CD4-positive, alpha-beta T cell treated with Interleukin-2 at 100 ng/mL for 4 hours (primary cell): ENCODE results near the gene SPAG17.

Experiments used
- DNase-seq: peaks from one replicate; pipeline ENCODE4 v3.0.0-alpha.2; 2020; ENCODE audit warnings: low spot score

The SPAG17 gene

DNA sequence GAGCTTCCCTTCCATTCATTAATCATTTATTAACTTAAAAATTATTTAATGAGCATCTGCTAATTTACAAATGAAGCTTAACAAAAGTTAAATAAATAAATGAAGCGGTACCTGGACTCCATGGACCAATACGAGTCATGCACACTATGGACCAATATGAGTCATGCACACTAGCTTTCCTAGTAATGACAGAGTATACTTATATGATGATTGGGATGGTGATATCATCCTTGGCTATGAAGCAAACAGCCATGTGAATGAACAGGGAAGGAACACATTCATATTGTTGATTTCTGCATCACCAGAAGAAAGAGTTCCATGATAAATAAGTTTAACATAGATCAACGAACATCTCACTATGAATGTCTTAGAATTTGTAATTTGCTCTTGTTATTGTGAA lies 109.9 kb downstream of the SPAG17 start:
- DNase-seq: no peak

DNA sequence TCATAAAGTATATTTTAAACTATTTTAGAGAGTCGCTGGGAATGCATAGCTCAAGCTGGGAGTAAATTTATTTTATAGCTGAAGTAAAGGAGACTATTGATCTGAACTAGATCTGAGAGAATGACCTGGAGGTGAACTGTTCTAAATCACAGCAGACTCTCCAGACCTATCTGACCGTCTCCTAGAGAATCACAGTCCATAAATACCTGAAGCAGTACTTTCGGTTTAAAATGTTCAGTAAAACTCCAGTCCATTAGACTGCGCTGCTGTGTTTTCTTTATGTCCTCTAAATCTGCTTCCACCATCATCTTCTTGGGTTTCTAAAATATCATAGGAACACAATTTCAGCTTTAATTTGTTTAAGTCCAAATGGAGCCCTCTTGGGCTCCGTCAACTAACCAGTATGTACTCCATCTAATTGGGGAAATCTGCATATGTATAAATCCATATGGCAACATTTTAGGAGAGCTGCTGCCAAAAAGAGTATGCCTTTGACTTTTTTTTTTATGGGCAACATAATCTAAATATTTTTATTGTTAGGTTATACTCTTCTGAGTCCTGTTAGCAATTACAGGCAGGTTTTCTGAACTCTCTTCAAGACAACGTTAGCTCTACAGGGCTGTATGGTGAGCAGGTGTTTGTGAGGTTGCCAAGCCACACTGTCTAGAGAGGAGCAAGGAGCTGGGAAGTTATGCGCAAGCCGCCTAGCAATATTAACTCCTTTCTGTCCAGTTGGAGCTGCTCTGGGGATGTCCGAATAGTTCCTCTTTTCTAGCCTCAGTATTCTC lies 111.2 kb downstream of the SPAG17 start:
- no peak for DNase-seq

DNA sequence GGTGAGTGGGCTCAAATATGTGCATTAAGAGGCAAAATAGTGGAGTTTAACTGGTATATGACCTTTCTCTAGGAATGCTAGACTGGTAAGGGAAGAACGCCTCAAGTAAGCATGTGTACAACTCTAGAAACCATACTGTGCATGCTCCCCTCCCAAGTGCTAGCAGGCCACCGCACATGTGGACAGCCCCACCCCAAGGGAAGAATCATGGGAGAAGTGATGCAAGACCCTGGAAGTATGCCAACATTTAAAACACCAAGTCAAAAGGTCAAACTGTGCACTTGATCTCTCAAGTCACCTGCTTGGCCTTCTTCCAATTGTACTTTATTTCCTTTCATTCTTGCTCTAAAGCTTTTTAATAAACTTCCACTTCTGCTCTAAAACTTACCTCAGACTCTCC lies 135.0 kb downstream of the SPAG17 start:
- no peak for DNase-seq

DNA sequence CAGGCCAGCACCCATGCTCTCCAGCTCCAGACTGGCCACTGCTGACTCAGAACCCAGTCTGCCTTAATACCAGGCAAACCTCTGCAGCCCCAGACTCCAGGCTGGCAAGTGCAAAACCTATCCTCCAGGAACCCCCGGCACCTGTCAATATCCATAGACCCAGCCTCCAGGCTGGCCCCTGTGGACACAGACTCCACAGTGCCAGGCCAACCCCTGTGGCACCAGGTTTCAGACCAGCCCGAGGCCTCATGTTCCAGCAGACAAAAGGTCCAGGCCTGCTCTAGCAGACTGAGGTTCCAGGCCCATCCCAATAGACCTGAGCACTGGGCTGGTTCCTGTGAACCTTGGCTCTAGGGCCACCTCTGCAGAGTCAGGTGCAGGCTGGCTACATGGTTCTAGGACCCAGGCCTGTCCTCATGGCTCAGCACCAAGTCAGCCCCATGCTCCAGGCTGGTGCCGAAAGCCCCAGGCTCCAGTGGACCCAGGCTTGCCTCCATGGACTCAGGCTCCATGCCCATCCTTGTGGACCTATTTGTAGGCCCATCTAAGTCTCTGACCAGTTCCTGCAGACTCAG lies 137.3 kb downstream of the SPAG17 start:
- no peak for DNase-seq

DNA sequence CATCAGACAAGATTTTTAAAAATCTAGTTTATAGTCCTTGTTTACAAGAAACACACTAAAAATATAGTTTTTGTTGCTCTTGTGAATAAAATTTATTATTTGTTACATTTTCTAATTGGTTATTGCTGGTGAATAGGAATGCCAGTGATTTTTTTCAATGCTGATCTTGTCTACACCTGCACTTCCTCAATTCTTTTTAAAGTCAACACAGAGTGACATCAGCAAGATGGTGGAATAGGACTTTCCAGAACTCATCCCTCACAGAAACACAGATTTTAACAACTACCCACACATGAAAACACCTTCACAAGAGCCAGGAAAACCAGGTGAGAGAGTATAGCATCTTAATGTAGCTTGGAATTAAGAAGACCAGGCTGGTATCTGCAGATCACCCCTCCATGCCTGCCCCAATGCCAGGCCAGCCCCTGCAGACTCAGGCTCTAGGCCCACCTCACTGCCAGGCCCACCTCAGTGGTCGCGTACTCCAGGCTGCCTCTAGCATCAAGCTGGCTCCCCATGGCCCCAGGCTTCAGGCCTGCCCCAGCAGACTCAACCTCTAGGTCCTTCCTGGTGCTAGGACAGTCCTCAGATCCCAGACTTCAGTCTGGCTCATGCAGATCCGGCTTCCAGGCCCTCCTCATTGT lies 137.9 kb downstream of the SPAG17 start:
- DNase-seq: no peak

DNA sequence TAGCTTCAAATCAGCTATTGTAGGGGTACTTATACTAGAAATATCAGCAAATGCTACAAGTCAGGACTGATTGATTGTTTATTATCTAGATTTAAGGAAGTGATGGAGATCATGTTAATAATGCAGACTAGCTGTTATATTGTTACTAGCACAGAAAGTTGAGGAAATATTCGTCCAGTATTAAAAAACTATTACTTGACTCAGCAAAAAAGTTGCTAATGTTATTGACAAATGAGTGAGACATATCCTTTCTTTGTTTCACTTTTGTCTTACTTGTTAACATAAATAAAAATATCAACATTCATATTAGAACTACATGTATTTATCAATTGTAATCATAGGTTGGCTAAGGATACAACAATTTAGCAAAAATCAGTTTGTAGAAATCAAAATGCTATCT lies 141.4 kb downstream of the SPAG17 start:
- no peak for DNase-seq

DNA sequence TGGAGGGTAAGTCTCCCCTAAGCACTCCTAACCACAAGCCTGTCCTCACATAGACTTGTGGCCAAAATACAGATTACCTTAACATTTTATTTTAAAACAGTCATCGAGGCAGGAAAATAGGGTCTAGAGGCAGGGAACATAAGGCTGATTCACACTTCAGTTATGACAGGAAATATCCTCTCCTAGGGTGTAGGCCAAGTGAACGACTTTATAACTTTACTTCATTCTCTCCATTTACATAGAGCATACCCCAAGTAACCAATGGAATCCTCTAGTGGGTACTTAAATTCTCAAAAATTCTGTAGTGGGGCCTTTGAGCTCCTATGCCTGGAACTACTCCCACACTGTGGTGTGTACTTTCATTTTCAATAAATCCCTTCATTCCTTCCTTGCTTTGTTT lies 142.5 kb downstream of the SPAG17 start:
- no peak for DNase-seq

DNA sequence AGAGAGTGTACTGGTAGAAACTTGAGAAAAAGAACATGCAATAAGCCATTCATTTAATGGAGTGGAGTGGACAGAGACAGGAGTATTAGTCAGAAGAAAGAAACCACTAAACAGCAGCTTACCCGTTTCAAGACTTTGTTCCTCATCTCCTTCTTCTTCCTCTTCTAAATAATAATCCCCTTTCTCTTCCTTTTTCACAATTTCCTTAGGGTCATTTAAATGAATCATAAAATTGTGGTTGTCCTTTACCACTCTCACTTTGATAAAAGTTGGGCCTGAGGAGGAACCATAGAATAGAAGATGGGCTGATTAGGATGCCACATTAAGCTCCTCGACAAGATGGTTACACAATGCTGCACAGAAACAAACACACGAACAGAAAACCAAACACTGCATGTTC lies 145.9 kb downstream of the SPAG17 start:
- no peak for DNase-seq

DNA sequence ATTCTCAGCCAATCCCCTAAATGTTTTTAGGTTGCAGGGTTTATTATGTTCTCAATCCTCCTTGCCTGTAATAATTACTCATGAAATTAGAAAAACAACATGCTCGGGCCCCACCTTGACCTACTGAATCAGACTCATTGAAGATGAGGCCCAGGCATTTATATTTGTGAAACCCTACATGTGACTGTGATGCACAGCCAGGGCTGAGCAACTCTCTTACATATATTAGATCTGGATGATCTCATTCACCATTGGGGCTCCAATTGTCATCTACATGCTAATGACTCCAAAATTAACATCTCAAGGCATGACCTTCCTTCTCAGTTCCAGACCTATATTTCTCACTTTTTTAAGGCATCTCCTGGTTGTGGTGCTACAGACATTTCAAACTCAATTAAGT lies 152.1 kb downstream of the SPAG17 start:
- no peak for DNase-seq

DNA sequence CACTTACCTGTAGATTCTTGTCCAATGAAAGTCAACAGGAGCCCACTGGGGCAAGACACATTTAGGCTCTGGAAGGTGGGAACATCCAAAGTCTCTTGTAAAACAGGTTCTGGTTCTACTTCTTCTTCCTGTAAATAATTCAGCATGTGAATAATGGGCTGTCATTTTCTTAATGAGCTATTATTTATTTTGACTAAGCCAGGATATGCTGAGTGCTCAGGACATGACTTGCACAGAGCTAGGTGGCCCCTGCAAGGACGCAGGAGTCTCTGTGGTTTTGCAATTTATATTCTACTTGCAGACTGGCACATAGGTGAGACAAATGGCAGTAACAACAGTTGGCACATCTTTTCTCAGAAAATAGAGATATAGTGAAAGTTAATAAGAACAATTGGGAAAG lies 156.8 kb downstream of the SPAG17 start:
- no peak for DNase-seq

DNA sequence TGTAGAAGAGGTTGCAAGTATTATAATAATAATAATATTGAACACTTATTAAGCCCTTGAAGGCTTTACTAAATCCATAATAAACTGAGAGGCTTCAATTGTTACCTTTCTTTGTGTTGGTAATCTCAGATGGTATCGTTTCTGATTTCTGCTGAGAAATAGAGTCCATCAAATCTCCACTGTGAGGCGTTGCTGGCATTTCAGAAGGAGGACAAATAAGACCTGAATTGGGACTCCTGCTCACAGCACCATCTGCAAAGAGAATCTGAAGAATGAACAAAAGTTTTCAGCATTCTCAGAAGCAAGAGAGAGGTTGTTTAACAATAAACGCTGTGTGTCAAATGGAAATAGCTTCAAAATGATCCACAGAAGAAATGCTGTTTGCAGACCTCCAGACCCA lies 161.8 kb downstream of the SPAG17 start:
- no peak for DNase-seq

DNA sequence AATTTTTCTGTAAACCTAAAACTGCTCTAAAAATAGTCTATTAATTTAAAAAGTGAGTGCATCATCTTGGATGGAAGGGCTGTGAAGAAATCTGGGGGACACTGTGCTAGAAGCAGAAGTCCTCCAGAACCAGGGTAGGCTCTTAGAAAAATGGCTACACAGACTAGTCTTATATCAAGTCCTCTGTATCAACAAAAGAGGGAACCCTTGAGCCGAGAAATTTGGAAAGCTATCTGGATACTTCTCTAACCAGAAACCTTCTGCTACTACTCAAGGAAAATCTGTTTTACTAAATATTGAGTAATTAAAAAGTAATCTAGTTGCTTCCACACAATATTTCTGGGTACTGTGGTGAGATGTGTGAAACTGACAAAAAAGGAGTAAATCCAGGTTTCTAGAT lies 163.4 kb downstream of the SPAG17 start:
- DNase-seq: no peak

DNA sequence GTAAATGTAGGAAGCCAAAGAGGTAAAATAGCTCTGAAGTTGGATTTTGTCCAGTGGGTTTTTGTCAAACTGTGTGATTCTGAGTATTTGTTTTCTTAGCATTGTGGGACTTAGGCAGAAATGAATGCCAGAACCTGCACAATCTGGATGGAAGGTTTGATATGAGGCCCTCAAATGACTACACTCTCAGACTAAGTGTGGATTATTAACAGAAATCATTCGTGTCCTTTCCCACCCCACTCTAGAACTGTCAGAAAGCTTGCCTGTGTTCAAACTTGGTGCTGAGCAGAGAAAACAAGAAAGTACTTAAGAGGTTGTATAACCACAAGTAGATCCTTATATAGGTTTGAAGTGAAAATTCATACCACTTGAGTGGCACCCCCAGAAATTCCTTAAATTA lies 167.0 kb downstream of the SPAG17 start:
- no peak for DNase-seq

DNA sequence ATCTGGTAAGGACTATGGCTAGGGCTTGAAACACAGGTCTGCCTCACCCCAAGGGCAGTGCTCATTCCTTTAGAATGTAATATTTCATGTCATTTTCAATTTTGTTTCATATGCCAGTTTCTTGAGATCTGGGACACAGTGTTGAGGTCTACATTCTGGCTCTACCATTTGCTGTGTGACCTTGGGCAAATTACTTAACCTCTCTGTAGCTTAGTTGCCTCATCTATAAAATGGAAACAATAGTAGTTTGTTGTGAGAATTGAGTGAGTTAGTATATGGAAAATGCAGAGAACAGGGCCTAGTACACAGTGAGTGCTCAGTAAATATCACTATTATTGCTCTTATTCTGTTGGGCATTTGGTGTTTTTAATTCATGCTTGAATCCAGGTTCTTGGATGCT lies 171.1 kb downstream of the SPAG17 start:
- DNase-seq: no peak

DNA sequence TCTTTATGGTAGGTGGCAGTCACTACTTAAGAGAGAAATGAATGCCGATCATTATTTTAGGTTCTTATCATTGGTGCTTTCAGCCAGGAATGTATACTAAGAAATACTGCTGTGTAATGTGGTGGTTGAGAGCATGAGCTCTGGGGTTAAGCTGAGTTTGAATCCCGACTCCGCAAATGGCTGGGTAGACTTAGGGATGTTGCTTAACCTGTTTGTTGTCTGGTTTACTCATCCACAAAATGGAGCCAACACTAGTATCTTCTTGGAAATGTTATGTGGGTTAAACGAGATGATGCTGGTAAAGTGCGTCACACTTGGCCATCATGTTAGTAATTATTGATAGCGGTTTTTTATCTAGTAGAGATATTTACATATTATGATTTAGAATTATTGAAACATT lies 171.7 kb downstream of the SPAG17 start:
- no peak for DNase-seq

DNA sequence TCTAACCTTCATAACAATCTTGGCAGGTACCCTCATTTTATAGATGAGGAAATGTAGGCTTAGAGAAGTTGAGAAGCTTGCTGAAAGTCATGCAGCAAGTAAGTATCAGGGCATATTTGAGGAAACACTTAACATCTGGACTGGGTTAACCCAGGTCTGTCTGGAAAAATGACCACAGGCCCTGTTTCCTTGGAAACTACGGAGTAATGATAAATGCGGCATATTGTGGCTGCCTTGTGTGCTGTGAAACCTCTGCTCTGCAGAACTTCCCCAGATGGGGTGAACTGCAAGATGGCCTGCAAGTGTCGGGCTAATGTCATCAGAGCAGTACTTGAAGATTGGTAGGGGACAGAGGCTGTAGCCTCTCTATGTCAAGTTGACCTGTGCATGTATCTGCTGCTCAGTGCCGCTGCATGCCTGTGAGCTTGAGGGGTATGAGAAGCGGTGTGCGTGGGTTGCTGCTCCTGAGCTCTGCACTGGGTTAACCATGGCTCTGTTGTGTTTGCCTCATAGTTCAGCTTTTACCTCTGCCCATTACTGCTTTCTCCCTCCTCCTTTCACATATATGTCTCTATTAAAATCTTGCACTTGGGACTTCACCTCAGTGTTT lies 172.4 kb downstream of the SPAG17 start:
- DNase-seq: no peak

DNA sequence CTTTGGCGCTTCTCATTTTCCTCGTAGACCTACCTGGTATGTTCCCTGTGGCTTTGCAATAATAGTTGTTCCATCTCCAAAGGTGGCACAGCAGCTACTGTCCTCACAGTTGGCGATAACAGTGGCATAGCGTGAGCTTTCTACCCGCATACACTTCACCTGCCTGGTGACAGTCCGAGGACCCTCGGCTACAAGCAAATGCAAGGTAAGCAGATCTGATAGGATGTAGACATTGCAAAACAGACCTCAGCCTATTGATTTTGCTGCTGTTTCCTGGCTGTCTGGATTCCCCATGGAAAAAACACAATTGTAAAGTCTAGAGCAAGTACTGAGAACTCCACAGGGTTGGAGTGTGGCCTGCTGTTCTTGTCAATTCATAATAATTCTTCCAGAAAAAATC lies 177.0 kb downstream of the SPAG17 start:
- DNase-seq: no peak

DNA sequence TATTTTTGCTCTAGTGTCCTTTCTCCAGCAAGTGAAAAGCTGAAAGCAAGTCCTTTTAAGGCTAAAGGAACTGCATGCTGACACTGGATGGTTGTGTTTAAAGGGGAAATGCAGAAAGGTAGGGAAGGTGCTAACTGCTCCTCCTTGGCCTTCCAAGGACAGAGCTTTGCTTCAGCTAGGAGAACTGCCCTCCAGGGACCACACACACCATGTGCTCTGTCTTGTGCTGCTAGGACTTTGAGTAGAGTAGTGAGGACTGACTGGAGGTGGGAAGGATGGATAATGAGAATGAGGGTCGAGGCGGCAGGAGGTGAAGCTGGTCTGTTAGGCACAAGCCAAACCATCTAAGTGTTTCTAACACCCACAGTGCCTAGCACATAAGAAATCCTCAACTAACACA lies 177.6 kb downstream of the SPAG17 start:
- no peak for DNase-seq

DNA sequence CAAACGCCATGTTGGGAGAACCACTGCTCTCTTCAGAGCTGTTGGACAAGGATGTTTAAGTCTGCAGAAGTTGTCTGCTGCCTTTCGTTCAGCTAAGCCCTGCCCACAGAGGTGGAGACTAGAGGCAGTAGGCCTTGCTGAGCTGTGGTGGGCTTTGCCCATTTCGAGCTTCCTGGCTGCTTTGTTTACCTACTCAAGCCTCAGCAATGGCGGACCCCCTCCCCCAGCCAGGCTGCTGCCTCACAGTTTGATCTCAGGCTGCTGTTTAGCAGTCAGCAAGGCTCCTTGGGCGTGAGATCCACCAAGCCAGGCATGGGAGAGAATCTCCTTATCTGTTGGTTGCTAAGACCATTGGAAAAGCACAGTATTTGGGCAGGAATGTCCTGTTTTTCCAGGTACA lies 180.7 kb downstream of the SPAG17 start:
- no peak for DNase-seq

DNA sequence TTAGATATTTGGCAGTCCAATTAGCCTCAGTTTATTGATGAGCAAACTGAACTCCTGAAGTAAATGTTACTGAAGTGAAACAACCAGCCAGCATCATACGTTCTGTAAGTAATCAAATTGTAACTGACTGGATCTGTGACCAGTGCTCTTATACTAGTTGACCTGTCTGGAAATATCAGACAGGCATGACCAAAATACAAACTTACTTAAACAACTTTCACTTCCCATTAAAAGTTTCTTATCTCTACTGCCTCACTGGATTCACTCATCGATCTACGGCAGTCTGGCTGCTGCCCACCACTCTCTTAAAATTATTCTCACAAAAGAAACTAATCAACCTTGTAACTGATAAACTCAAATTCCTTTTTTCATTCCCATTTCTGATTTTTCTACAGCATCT lies 199.1 kb downstream of the SPAG17 start:
- no peak for DNase-seq

DNA sequence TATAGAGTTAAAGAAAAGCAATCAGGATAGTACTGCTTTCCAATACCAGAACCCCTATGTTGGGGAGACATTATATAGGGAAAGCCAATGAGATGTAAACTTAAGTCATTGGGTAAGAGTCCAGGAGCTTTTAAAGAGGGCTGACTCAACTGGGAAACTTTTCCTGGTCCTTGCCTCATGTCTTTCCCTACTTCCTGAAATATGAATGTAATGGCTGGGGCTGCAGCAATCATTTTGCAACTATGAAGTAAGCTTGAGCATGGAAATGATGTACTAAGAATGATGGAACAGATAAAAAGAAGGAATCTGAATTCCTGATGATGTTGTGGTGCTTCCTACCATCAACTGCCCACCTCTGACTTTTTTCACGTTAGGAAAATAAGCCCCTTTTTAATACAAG lies 199.8 kb downstream of the SPAG17 start:
- no peak for DNase-seq

DNA sequence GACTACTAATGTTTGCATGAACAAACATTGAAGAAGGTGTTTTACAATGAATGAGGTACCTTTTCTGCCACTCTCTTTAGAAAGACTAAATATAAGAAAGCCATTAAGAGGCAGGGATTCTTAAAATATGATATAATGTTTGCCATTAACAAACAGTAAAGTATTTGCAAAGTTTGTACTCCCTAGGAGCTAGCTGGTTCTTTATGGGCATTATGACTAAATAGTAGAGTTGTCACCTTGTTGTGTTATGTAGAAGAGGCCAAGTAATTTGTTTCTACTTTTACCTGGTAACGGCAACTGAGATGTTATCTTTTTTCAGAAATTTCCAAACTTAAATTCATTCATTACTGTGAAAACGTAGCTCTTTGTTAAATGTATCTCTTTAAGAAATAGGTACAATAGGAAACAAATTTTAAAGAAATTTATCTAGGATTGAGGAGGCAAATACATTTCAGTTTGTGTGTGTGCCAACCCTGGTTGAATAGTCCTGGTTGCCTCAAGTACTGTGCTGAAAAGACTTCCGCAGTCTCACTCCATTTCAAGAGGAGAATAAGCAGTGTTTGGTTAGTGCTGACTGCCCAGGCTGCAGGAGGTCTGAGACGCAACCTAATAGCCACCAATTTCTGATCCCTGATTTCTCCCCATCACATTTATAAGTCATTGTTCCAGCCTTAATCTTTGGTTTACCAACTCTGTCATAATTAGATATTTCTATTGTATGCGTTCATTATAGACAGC lies 203.4 kb downstream of the SPAG17 start:
- DNase-seq: no peak

DNA sequence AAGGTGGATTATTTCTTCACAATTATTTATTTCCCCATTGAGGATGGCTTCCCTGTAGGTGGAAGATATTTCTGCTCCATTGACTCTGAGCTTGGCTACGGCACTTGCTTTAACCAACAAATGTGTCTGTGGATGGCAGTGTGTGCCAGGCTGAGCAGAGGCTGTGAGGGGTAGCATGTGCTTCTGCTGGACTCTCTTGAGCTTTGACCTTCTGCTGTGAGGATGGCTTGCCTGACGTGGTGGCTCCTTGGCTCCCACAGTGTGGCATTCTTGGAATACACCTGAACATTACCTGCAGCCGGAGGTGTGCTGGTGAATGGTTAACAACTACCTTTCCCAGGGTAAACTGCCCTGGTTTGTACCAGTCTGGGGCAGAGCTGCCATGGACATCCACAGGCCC lies 208.6 kb downstream of the SPAG17 start:
- DNase-seq: no peak
